Stimulated activated naive CD4-positive, alpha-beta T cell (primary cell): ENCODE measurements around the gene MRPS22.
A peak's percentile ranks its signal among the peaks of the same experiment; 100 is the strongest.

Experiments used
- DNase-seq, 6 experiments: peaks; one replicate each; lab custom pipeline; 2025; lab: John Stamatoyannopoulos, UW

Gene MRPS22

DNA sequence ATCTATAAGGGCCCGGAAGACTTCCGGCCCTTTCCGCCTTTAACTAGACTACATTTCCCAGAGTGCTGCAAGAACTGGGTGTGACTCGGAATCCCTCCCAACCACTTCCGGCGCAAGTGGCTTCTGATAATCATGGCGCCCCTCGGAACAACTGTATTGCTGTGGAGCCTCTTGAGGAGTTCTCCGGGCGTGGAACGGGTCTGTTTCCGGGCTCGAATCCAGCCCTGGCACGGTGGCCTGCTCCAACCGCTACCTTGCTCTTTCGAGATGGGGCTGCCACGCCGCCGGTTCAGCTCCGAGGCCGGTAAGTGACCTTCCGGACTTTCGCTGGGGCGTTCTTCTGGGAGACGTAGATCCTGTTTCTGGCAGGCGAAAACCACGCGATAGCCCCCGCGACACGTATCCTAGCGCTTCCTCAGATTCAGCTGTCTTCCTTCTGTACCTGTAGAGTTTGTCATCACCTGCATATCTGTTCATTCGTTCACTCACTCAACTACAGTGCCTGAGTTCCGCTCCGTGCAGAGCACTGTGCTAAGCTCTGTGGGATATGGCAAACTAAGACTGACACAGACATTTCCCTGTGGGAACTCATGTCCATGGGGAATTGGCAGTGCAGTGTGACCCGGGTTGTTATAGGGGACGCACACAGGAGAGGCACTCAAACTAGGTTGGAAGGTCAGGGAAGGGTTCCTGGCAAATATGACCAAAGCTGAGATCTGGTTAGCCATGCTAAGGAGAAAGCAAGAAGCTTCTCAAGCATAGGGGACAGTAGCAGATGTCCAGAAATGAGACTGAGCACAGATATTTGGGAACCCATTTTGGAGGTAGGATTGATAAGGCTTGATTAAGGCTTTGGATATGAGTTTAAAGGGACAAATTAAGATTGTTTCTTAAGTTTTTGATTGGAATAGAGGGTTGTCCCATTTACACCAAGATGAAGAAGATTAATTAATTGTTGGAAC lies at the start of gene MRPS22:
Gene MRPS22 (plus strand): TSS at position 126 of the 962 bp plus-strand sequence. CDS start 7 bp downstream, at position 133.
- peak; percentile 69 to 84 (median 77) for DNase-seq

DNA sequence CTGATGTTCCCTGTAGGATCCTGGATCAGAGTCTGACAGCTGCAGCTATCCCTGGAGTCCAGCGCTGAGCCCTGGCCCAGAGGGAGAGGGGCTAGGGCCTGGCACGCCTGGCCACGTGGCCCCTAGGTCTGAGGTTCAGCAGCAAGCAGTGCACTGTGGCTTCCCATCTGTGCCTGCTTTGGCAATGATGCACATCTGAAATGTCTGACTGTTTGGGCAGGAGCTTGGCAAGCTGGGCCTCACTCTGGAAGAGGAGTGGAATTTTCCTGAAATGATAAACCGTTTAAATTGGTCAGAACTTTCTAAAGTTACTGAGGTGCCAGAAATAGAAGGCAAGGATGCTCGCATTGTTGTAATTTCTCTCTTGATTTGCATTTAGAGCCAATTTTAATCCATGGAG lies 48.8 kb upstream of the MRPS22 start:
- no peak for DNase-seq

DNA sequence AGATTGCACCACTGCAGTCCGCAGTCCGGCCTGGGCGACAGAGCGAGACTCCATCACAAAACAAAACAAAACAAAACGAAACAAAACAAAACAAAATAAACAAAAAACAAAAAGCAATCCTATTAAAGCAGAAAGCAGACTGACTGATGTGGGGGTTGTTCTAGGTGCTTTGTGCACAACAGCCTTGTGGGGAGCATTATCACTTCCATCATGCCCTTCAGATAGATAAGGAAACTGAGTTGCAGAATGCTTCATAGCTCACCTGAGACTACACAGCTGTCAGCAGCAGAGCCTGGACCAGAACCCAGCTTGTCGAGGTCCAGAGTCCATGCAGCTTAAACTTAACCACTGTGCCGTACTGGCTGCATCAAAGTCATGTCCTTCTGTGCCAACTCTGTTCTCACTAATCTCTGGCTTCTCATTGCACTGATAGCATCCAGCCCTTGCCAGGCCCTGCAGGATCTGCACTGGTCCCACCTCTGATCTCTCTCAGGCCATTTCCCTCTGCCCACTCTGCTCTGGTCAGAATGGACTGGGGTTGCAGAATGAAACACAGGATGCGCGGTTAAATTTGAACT lies 47.6 kb upstream of the MRPS22 start:
- no peak for DNase-seq

DNA sequence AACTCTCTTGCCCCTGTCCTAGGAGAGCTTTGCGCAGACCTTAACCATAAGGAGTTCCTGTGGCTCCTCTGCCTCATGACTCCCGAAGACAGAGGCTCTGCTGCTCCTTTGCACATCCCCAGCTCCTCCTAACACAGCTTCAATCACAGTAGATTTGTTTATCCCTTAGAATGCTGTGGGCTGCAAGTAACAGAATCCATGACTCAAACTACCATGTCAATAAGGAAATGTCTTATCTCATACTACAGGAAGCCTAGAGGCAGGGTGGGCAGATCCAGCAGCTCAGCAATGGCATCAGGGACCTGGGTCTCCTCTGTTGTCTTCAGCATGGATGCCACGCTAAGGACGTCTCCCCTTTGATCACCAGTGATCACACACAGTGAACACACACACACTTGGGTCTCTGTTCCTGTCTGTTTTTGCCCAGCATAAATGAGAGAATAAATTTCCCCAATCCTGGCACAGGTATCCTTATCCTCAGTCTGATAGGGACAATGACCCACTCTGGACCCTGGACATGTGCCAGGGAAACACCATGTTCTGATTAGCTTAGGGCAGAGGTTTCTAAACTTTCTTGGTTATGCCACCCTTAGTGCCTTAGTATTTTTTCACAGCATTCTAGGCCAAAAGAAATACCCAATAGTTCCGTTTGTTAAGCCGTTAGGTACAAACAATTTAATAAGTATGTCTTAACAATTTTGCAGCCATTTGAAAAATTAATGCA lies 46.1 kb upstream of the MRPS22 start:
- no peak for DNase-seq

DNA sequence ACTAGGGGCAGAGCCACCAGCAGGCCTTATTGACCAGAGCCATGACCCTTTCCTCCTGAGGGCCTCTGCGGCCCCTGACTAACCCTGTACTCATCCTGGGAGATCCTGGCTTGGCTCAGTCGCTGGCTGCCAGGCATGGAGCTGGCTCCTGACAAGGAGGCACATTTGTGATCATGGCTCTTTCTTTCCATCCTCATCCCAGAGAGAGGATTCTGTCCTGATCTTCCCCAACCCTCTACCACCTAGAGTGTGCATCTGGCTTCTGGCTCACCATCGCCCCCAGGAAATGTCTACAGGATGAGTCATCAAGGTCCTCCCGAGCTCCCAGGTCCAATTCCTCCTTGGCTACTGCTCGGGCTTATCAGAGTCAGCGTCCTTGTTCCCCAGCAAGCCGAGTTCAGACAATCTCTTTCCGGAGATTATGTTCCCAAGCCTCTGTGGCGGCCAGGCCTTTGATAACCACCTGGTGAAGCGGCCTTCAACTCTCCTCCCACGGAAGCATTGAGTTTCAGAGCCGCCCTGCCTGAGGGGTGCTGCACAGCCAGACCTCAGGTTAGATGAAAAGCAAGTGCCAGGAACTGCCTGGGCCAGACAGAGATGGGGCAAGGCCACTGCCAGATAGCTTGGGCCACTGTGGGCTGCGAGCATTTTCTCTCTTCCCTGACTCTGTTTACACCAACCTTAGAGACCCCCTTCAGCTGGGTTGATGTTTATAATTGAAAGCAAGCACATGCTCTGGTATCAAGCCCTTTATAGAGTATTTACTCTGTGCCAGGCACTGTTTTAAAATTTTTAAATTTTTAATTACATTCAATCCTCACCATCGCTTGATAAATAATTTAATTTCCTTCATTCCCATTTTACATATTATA lies 44.3 kb upstream of the MRPS22 start:
- no peak for DNase-seq

DNA sequence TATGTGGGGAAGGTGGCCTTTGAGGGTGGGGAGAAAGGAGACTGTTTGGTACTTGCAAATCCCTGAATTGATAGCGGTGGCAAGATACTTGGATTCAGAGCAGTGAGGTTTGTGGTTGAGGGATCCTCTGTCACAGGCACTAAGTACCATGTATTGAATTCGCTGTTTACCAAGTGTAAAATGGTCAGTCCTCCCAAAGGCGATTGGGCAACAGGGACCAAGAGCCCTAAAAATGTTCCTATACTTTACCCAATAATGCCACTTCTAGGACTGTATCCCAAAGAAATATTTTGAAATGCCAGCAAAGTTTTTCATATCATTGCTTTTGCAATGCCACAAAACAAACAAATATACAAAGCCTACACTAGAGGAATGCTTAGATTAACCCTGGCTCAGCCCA lies 43.4 kb upstream of the MRPS22 start:
- DNase-seq: no peak

DNA sequence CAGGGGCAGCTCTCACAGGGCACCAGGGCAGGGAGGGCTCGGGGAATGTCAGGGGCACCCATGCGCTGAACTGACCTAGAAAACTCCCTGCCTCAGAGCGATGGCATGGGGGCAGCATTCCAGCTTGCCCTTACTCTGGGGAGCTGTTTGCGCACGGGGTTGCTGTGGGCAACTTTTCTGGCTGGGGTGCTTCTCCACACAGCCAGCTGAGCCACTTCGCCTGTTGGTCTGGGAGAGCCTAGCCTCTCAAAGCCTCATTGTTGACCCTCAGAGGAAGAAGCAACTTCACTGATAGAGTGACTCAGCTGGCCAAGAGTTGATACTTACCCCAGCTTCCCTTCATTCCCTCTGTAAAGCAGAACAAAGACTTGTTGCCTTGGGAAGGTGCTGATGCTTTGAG lies 42.6 kb upstream of the MRPS22 start:
- no peak for DNase-seq

DNA sequence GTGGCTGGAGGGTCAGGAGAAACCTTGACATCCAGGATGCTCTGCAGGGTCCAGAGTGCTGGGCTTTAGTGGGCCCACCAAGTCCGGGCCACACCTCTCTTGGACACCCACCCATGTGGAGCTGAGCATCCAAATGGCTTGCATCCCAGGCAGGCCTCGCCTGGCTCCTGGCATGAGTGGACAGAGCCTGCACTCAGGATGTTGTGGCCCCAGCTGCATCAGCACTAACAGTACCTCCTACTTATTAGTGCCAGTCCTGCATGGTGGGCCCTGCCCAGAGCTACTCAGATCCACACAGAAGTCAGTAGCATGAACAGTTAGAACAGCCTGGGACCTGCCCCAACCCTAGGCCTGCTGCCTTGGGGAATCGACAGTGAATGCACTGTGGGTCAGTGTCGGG lies 42.2 kb upstream of the MRPS22 start:
- no peak for DNase-seq

DNA sequence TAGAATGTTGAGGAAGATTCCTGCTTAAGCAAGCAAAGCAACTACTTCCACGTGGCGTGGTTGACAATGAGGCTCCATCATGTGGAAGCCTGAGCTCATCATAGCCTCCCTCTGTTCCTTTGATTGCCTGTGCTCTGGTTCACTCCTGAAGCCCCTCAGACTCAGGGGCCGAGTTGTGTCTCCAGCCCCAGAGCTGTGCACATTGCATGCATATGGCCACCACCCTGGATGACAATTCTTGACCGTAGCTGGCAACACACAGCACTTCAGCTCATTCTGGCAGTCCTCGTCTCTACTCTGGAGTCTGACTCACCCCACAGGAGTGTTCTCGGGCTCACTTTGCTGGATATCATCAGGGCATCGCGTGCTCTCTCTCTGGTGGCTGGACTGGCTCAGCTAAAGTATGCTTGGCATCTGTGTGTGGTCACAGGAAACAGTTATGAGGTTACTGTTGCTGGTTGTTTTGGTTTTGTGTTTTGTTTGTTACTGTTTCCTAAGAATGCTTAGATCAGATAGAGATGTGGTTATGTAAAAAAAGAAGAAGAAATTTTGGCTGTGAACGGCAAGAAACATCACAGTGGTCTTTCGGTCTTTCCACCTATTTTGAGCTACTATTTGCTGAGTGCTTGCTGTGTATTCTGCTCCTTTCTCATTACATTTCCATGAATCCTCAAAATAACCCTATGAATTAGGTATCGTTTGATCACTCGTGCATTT lies 41.6 kb upstream of the MRPS22 start:
- no peak for DNase-seq

DNA sequence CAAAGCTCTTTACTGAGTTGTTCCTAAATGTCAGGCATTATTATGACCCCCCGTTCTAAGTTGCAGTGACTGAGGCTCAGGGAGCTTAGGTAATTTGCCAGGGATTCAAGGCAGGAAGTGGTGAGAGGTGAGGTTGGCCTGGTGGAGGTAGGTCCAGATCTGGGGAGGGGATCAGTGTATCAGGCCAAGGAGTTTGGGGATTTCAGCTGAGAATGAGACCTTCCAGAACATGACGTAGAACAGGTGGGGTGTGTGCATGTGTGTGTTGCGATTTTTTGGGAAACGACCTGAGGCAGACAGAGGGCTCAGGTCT lies 41.1 kb upstream of the MRPS22 start:
- DNase-seq: no peak

DNA sequence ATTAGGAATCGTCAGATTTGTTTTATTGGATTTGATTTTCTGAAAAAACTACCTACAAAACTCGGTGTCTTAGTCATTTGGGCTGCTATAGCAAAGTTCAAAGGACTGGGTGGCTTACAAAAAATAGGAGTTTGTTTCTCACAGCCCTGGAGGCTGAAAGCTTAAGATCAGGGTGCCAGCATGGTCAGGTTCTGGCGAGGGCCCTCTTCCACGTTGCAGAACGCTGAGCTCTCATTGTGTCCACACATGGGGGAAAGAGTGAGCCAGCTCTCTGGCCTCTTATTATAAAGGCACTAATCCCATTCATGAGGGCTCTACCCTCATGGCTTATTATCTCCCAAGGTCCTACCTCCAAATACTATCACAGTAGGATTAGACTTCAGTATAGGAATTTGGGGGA lies 40.6 kb upstream of the MRPS22 start:
- no peak for DNase-seq

DNA sequence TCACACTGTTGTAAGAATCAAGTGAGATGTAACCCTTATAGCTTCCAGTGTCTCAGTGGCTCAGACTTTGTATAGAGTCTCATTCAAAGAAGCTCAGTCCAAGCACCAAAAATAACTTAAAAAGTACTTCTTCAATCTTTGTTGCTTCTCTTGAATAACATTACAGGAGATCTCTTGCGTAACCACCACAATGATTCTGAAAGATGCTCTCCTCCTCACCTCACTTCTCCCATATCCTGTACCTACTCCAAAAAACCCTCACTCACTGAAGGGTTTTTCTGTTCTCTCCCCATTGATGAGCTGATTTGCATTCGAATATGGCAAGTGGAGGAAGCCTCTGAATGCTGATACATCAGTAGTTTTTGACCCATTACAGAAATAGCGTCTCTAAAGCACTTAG lies 39.4 kb upstream of the MRPS22 start:
- DNase-seq: no peak

DNA sequence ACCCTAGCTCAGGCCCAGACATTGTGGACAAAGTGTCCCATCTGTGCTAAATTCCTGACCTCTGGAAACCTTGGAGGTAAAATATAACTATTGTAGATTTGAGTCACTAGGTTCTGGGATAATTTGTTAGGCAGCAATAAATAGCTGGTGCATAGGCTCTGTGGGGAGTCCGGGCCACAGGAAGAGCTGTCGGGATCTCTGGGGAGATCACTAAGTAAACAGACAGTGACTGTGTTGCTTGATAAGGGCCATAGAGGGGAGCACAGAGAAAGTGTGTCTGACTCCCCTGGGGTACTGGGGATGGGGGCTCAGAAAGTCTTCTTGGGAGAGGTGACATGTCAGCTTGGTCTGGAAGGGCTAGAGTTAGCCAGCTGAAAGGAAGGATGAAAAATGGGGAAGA lies 37.7 kb upstream of the MRPS22 start:
- DNase-seq: no peak

DNA sequence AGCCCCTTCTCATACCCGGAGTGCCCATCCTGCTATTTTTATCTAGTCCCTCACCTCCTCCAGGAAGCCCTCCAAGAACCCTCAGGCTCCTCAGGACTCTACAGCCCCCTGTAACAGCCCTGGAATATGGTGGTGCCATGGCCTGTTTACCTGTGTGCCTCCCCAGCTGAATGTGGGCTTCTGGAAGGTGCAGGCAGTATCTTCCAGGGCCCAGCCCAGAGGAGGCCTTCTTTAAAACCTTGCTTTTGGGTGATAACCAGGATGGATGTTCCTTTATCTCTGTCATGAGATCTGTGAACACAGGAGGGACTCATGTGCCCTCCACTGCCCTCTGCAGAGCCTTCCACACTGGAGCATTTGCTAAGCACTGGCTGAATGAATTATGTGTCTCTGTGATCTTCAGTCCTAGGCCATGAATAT lies 36.7 kb upstream of the MRPS22 start:
- no peak for DNase-seq

DNA sequence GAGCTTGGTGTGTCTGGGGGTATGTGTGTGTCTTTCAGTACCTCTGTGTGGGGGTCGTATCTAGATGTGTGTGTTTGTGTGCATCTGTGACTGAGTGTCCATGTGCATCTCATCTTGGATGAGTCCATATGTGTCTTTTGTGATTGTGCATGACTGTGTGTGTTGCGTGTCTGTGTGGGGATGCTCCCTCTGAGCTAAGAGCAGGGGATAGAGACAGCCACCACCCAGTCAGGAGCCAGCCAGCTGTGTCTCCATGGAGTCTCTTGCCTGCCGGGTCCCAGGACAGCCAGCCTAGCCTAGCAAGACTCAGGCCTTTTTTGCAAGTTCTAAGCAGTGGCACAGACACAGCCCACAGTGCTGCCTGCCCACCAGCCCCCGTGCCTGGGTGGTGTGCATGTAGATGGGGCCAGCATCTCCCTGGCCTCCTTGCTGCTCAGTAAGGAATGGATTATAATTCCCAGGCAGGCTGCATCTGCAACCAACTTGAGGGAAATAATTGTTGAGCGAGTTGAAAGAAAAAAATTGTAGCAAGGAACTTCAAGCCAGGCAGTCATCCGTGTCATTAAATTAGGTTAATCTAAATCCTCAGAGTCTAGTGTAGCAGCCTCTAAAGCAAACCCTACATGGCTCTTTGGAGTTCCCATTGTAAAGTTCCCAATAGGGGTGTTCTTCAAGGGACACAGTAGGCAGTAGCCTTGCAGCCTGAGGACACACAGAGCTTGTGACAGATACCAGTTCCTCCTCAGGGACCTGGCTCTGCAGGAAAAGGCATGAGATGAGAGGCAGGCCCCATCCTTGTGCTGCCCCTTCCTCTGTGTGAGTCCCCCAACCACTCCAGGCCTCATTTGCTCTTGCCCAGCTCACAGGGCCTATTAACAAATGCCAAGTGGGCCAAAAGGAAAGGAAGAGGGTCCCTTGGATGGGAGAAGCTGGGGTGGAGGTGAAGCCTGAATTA lies 35.9 kb upstream of the MRPS22 start:
- no peak for DNase-seq

DNA sequence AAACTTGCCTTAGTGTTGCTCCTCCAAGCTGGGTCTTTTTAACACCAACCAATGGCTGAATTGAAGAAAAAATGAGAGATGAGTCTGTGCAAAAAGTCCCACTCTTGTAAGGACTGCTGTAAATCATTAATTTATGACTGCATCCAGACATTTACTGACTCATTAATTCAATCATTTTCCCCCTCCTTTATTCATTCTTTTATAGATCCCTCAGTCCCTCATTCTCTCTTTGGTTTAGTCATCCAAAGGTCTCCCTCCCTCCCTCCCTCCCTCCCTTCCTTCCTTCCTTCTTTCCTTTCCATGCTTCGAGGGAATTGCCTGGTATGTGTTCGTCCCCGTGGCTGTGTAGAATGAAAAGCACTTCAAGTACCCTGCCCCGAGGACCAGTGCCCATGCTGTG lies 35.3 kb upstream of the MRPS22 start:
- DNase-seq: no peak

DNA sequence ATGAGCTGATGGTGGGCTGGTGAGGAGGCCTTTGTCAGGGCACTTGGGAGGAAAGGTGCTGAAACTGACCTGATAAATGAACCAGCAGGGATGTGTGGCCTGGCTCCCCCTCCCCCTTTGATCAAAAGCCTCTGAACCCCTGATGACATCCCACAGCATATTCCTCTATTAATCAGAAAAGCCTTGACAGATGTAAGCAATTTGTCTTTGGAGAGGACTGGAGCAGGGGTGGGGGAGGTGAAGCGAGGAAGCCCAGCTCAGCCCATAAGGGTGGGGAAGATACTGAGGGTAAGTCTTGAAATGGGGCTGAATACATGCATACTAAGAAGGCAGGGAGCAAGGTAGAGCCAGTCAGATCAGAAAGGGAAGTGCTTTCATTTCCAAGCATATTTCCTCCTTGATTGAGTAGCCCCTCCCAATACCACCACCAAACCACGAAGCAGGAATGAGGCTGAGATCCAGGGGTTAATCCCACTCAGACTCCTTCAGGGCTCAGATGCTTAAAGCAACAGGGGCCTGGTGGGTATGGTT lies 34.7 kb upstream of the MRPS22 start:
- DNase-seq: no peak

DNA sequence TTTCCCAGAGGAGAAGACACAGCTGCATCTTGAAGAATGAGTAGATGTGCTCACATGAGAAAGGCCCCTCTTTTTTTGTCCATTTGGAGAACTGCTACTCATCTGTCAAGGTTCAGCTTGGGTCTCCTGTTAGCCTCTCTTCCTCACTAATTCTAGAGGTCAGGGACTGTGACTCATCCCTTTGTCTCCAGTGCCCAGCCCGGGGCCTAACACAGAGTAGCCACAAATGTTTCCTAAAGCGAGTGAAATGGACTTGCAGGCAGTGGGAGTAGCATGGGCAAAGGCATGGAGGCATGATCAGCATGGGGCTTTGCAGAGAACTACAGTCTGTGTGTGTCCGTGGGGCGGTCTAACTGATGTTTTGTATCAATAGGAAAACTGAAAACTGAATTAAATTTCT lies 33.9 kb upstream of the MRPS22 start:
- no peak for DNase-seq

DNA sequence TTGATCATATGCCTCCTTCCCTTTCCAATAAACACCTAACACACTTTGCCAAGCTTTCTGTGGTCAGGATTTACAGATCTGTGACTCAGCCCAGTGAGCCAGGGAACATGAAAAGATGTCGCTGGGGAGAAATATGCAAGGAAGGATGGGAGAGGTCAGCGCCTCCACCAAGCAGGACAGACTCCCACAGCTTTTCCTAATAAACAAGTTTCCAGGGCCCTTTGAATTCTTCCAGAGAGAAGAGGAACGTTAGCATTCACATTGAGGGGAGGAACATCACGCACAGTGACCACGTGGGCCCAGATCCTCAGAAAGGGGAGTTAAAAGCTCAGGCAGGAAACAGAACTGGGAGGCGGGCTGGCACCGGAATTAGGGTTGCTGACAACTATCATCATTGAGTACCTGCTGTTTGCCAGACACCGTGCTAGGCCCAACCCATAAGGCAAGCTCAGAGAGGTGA lies 33.3 kb upstream of the MRPS22 start:
- DNase-seq: no peak

DNA sequence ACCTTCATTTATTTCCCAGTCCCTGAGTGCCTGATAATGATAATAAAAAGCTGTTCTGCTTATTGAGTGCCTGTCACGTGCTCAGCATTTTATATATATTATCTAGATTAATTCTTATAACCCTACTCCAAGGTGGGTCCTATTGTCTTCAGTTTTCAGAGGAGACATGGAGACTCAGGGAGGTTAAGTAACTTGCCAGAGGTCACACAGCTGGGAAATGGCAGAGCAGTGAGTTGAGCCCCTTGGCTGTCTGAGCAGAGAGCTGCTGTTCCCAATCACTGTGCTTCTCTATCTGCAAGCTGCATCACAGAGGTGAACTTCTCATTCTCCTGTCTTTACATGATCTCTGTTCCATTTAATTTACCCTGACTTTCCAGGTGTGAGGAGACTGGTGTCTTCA lies 32.3 kb upstream of the MRPS22 start:
- DNase-seq: no peak
